Measurements from ENCODE around the gene MSRB3. TPM values are rescaled to one million over a fixed set of nuclear protein-coding genes. Genes with fewer than 3 reads are reported as not detected.

The MSRB3 gene
- total and polyA plus RNA-seq, 2 of the 8 experiments (the other 6 are each of a cell fraction or from before 2014, with no cell fraction given) = 0.32 to 1.2 TPM

- H2BK15ac ChIP-seq (ENCODE audit: low read length) = no peak overlapping the region
- H4K8ac ChIP-seq (ENCODE audit: extremely low read depth, insufficient read depth, low read length) = no peak overlapping the region
- FAIRE-seq (no peak), DNase-seq (ENCODE audit: low read depth in 1 of 2, low spot score in 2 of 2) (no peak)
- no peak overlapping the region for H2BK5ac ChIP-seq (ENCODE audit: low read depth, low read length)
- H2BK12ac ChIP-seq (ENCODE audit: low read depth, low read length) = no peak overlapping the region
- ChIA-PET POLR2A (ENCODE audit: partially characterized antibody) (no interaction called here), CTCF (ENCODE audit: partially characterized antibody) (interaction anchor here (0.6 to 3.1 kb wide), 3 partner anchors 9 to 717 kb away, joined by 3 to 14 read pairs (median 4); no protein-coding TSS in a partner anchor)
- H3K18ac ChIP-seq (ENCODE audit: extremely low read depth, low read length) = no peak overlapping the region
- no peak overlapping the region for H2BK120ac ChIP-seq (replicated peaks; ENCODE audit: low read depth, low read length)
- no peaks in the 10 kb centered on the region for H3K79me1 ChIP-seq (ENCODE audit: low read depth, low read length)
- no peaks in the 10 kb centered on the region for H3K9me3 ChIP-seq (ENCODE audit: insufficient read depth in 2 of 2, low read depth in 1 of 2, low read length in 1 of 2)
- H2AK5ac ChIP-seq (ENCODE audit: low read depth, low read length) = no peak overlapping the region
- no peak overlapping the region for H3K14ac ChIP-seq (ENCODE audit: insufficient read length)
- H3K23ac ChIP-seq (ENCODE audit: insufficient read length) = no peak overlapping the region
- no peaks in the 10 kb centered on the region for H3K36me3 ChIP-seq (ENCODE audit: control insufficient read depth in 2 of 4, insufficient read depth in 4 of 4, low read length in 3 of 4)
- H3K4me1 ChIP-seq (replicated peaks in 1 of 4; ENCODE audit: control insufficient read depth in 3 of 4, insufficient read depth in 4 of 4, low read length in 3 of 4) = no peaks in the 10 kb centered on the region
- H3K4ac ChIP-seq (replicated peaks; ENCODE audit: insufficient read length, low read depth, low read length) = no peak overlapping the region
- H3K27ac ChIP-seq (ENCODE audit: low read depth, low read length) = no peak overlapping the region
- H3K56ac ChIP-seq (replicated peaks; ENCODE audit: insufficient read length, low read depth, low read length) = no peak overlapping the region
- no peak overlapping the region for H3K4me3 ChIP-seq (ENCODE audit: extremely low read depth in 1 of 4, insufficient read depth in 2 of 4, low read depth in 3 of 4, low read length in 4 of 4)
- 88% methylated on average over 2 of the region's 2 CpGs; no CpG with 5 or more reads in 1 of the 2 experiments for WGBS, 2 experiments (ENCODE audit: extremely low coverage in 1 of 2, insufficient coverage in 1 of 2, insufficient read length in 1 of 2, insufficient replicate concordance in 2 of 2, low coverage in 1 of 2, low lambda C conversion rate in 2 of 2, missing lambda C conversion rate in 1 of 2)
- TF ChIP-seq SP1 (IDR thresholded peaks at IDR 0.05; ENCODE audit: low read depth, low read length) (no peak), CBX8 (IDR thresholded peaks at IDR 0.05; ENCODE audit: borderline replicate concordance, low read depth, low read length) (no peak), CEBPB (IDR thresholded peaks at IDR 0.05; ENCODE audit: low read depth, low read length) (no peak), BCL11A (IDR thresholded peaks at IDR 0.05; ENCODE audit: low read depth in 2 of 2, low read length in 2 of 2) (no peak)
- no peak overlapping the region for H3K9ac ChIP-seq (replicated peaks in 1 of 4; ENCODE audit: extremely low read depth in 1 of 4, low read depth in 3 of 4, low read length in 3 of 4)
- no peaks in the 10 kb centered on the region for H4K20me1 ChIP-seq (replicated peaks in 1 of 2; ENCODE audit: control insufficient read depth in 1 of 2, insufficient read depth in 2 of 2, low read length in 2 of 2)
- H4K91ac ChIP-seq (replicated peaks; ENCODE audit: insufficient read length, low read length) = no peak overlapping the region
- no peak overlapping the region for H2AFZ ChIP-seq (ENCODE audit: low read length)
- H4K5ac ChIP-seq (ENCODE audit: insufficient read length, low read depth, low read length) = no peak overlapping the region
- no peaks in the 10 kb centered on the region for H3K23me2 ChIP-seq (ENCODE audit: low read depth, low read length)
- no peak overlapping the region for H3K4me2 ChIP-seq (ENCODE audit: insufficient read depth in 1 of 2, low read depth in 2 of 2, low read length in 2 of 2)
- no peaks in the 10 kb centered on the region for H3K79me2 ChIP-seq (ENCODE audit: control insufficient read depth in 1 of 2, insufficient read depth in 2 of 2, low read length in 2 of 2)
- no peak overlapping the region for H2BK20ac ChIP-seq (ENCODE audit: low read length)
- H3K27me3 ChIP-seq (replicated peaks in 1 of 4; ENCODE audit: control insufficient read depth in 3 of 4, extremely low read depth in 1 of 4, insufficient read depth in 3 of 4, low read length in 3 of 4) = no peaks in the 10 kb centered on the region
Measured at GRCh38 chr12:65292241-65292640, 13.8 kb downstream of the MSRB3 start.
